K562 (cell line): ENCODE data around the gene WDCP. TPM values are rescaled to one million over a fixed set of nuclear protein-coding genes. Genes with fewer than 3 reads are reported as not detected.
A peak's percentile ranks its signal among the peaks of the same experiment; 100 is the strongest.

Experiments
- ATF6 ChIP-seq: sonication (generic); formaldehyde crosslinking; IDR thresholded peaks from 2 replicates; pipeline ENCODE4 v1.4.0; 2020; ENCODE audit warnings: mild to moderate bottlenecking, missing genetic modification reagents
- BRD4 ChIP-seq: fragments of 200-600 bp; sonication (generic); IDR thresholded peaks from 2 replicates; pipeline ENCODE4 v1.6.1; 2017; ENCODE audit warnings: inconsistent platforms
- CBFB ChIP-seq: sonication (generic); formaldehyde crosslinking; IDR thresholded peaks from 2 replicates; pipeline ENCODE4 v1.4.0; 2020; ENCODE audit warnings: mild to moderate bottlenecking, missing genetic modification reagents
- CC2D1A ChIP-seq: fragments of 450-650 bp; IDR thresholded peaks from 2 replicates; pipeline ENCODE4 v1.6.1; 2017; ENCODE audit warnings: mild to moderate bottlenecking
- CLOCK ChIP-seq: fragments of 250-450 bp; sonication (Bioruptor Pico); IDR thresholded peaks from 2 replicates; pipeline ENCODE4 v1.4.0; 2020; ENCODE audit warnings: mild to moderate bottlenecking, moderate library complexity, borderline replicate concordance
- CREM ChIP-seq: IDR thresholded peaks from 2 replicates; pipeline ENCODE4 v1.6.1; 2014; ENCODE audit warnings: antibody characterized with exemption, low read depth
- DACH1 ChIP-seq: fragments of 450-650 bp; IDR thresholded peaks from 2 replicates; pipeline ENCODE4 v1.6.1; 2018; ENCODE audit not compliant: partially characterized antibody
- E2F3 ChIP-seq: fragments of 250-450 bp; sonication (Bioruptor Pico); IDR thresholded peaks from 2 replicates; pipeline ENCODE4 v1.4.0; 2020; ENCODE audit warnings: mild to moderate bottlenecking
- GATA2 ChIP-seq: sonication (generic); formaldehyde crosslinking; IDR thresholded peaks from 2 replicates; pipeline ENCODE4 v1.4.0; 2020; ENCODE audit warnings: mild to moderate bottlenecking, missing genetic modification reagents
- HNRNPLL ChIP-seq: fragments of 200-400 bp; formaldehyde crosslinking; IDR thresholded peaks from 2 replicates; pipeline ENCODE4 v1.6.1; 2017; ENCODE audit warnings: low read length, low read depth, mild to moderate bottlenecking; ENCODE audit not compliant: poor library complexity, severe bottlenecking
- IRF9 ChIP-seq: fragments of 450-650 bp; IDR thresholded peaks from 2 replicates; pipeline ENCODE4 v1.6.1; 2016; ENCODE audit warnings: missing biosample characterization, missing genetic modification characterization
- KDM2B ChIP-seq: fragments of 250-450 bp; sonication (Bioruptor Pico); IDR thresholded peaks from 2 replicates; pipeline ENCODE4 v1.8.0; 2021; ENCODE audit warnings: mild to moderate bottlenecking, moderate library complexity
- MCM5 ChIP-seq: fragments of 450-650 bp; IDR thresholded peaks from 2 replicates; pipeline ENCODE4 v1.6.1; 2016; ENCODE audit warnings: low read depth
- NFATC3 ChIP-seq: fragments of 450-650 bp; IDR thresholded peaks from 2 replicates; pipeline ENCODE4 v1.6.1; 2017; ENCODE audit warnings: mild to moderate bottlenecking
- SMAD2 ChIP-seq: fragments of 150-350 bp; IDR thresholded peaks from 2 replicates; pipeline ENCODE4 v1.6.1; 2014; ENCODE audit warnings: low read depth, mild to moderate bottlenecking, low read length
- SMAD3 ChIP-seq: fragments of 450-650 bp; formaldehyde crosslinking; conservative IDR thresholded peaks from 2 replicates; pipeline ENCODE4 v1.4.0; 2020; ENCODE audit warnings: mild to moderate bottlenecking
- TEAD4 ChIP-seq, 2 experiments: sonication (generic) in 1 of 2; formaldehyde crosslinking in 1 of 2; IDR thresholded peaks; 2 replicates each; pipeline versions ENCODE4 v1.6.1 to v1.8.0; 2012 to 2022; ENCODE audit warnings: borderline replicate concordance in 1 of 2, inconsistent platforms in 1 of 2, low read length in 1 of 2, mild to moderate bottlenecking in 1 of 2, missing genetic modification reagents in 1 of 2
- THRAP3 ChIP-seq: fragments of 450-650 bp; IDR thresholded peaks from 2 replicates; pipeline ENCODE4 v1.6.1; 2016; ENCODE audit warnings: mild to moderate bottlenecking, inconsistent platforms, borderline replicate concordance
- TSC22D4 ChIP-seq: fragments of 450-650 bp; IDR thresholded peaks from 2 replicates; pipeline ENCODE4 v1.6.1; 2016; ENCODE audit warnings: missing genetic modification characterization, missing biosample characterization, control low read depth
- ZBTB8A ChIP-seq: fragments of 450-650 bp; IDR thresholded peaks from 2 replicates; pipeline ENCODE4 v1.6.1; 2018; ENCODE audit warnings: mild to moderate bottlenecking, moderate library complexity; ENCODE audit not compliant: partially characterized antibody
- polyA plus RNA-seq, 8 experiments: library from polyadenylated mRNA; depleted of rRNA in 4 of 8; stranded (reverse) in 5 of 8; unstranded in 3 of 8; fragments of >200 nt; fragmentation: Nextera tagmentation in 2 of 8; fragmentation: Illumina TruSeq in 1 of 8; extraction: Ambion mirVana in 2 of 8; extraction: Trizol in 1 of 8; gene quantifications; 2 replicates each; pipeline versions ENCODE4 v1.2.1 to v1.2.3, GENCODE V29; 2011 to 2014; ENCODE audit warnings: inconsistent platforms in 1 of 8, missing spikeins in 1 of 8
- total RNA-seq, 7 experiments: library from RNA; depleted of rRNA in 6 of 7; stranded (reverse); fragments of >200 nt in 6 of 7; fragmentation: Illumina TruSeq in 2 of 7; extraction: Trizol in 2 of 7; gene quantifications; 2 replicates each; pipeline versions ENCODE4 v1.2.1 to v1.2.3, GENCODE V29; 2011 to 2021; ENCODE audit warnings: low replicate concordance in 1 of 7

The WDCP gene
- total and polyA plus RNA-seq, 9 of the 15 experiments (the other 6 are each of a cell fraction or from before 2014, with no cell fraction given) = 10.1 to 41.4 (median 21.8) TPM

GRCh38 chr2:24075915-24076848 lies 29.0 kb upstream of the WDCP start, which contains the start of gene SF3B6 (continued):
- TF ChIP-seq ATF6 (no peak), E2F3 (no peak), SMAD2 (no peak), CBFB (CRISPR knock-in tag) (no peak), KDM2B (CRISPR knock-in tag) (peak; percentile 78; the same call in 1 of the 2 replicates), BRD4 (peak; percentile 49; the same call in 1 of the 2 replicates), IRF9 (tag) (no peak), CREM (peak; percentile 99), GATA2 (CRISPR knock-in tag) (no peak), TSC22D4 (tag) (no peak), DACH1 (no peak), ZBTB8A (no peak), CC2D1A (0 out of 2 replicates have a peak, but pooled peaks have one; percentile 46), SMAD3 (CRISPR knock-in tag) (no peak), CLOCK (CRISPR knock-in tag) (no peak), HNRNPLL (peak; percentile 84), THRAP3 (no peak), TEAD4 (IDR thresholded peaks at IDR 0.05; ENCODE audit: low read length) (peak; percentile 46; the same call in 1 of the 2 replicates), TEAD4 (CRISPR knock-in tag; IDR thresholded peaks at IDR 0.05; ENCODE audit: borderline replicate concordance) (no peak), MCM5 (no peak), NFATC3 (peak; percentile 84)
